ENCODE measurements around the gene RPS18.

- no peak for TF ChIP-seq ZFP30 (CRISPR knock-in tag; IDR thresholded peaks at IDR 0.05)
- TF ChIP-seq, protein P1, sequence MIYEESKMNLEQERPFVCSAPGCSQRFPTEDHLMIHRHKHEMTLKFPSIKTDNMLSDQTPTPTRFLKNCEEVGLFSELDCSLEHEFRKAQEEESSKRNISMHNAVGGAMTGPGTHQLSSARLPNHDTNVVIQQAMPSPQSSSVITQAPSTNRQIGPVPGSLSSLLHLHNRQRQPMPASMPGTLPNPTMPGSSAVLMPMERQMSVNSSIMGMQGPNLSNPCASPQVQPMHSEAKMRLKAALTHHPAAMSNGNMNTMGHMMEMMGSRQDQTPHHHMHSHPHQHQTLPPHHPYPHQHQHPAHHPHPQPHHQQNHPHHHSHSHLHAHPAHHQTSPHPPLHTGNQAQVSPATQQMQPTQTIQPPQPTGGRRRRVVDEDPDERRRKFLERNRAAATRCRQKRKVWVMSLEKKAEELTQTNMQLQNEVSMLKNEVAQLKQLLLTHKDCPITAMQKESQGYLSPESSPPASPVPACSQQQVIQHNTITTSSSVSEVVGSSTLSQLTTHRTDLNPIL (CRISPR knock-in tag; IDR thresholded peaks at IDR 0.05; ENCODE audit: low read depth): no peak
- TF ChIP-seq ARNTL (CRISPR knock-in tag; IDR thresholded peaks at IDR 0.05; ENCODE audit: borderline replicate concordance, low read depth): no peak
- TF ChIP-seq CSDC2 (CRISPR knock-in tag; IDR thresholded peaks at IDR 0.05): no peak
- no peak for TF ChIP-seq PPARA (CRISPR knock-in tag; IDR thresholded peaks at IDR 0.05; ENCODE audit: borderline replicate concordance)
- TF ChIP-seq ESRRG (CRISPR knock-in tag; IDR thresholded peaks at IDR 0.05): no peak
- no peak for TF ChIP-seq ZFP3 (CRISPR knock-in tag; IDR thresholded peaks at IDR 0.05)
Observed at GRCh38 chr6:33280539-33280938, 8.7 kb downstream of the RPS18 start.
